H9 (cell line): ENCODE results near the gene KCTD2. TPM values are rescaled to one million over a fixed set of nuclear protein-coding genes. Genes with fewer than 3 reads are reported as not detected.

Experiments
- DNase-seq: peaks from one replicate; pipeline ENCODE4 v3.0.0-alpha.2; 2017
- H2AFZ ChIP-seq: one replicate; pipeline ENCODE4 v1.6.1; 2013; ENCODE audit warnings: mild to moderate bottlenecking, low read length, control low read depth, moderate library complexity
- H2AK5ac ChIP-seq: 2 replicates; pipeline ENCODE4 v1.6.1; 2013; ENCODE audit warnings: low read length, control low read depth, mixed read lengths; ENCODE audit not compliant: insufficient read length
- H2BK120ac ChIP-seq: one replicate; pipeline ENCODE4 v1.6.1; 2013; ENCODE audit warnings: low read depth, mild to moderate bottlenecking, low read length, control low read depth, inconsistent platforms; ENCODE audit not compliant: poor library complexity, severe bottlenecking
- H2BK12ac ChIP-seq: 2 replicates; pipeline ENCODE4 v1.6.1; 2013; ENCODE audit warnings: low read length, control low read depth, mixed read lengths, low read depth; ENCODE audit not compliant: insufficient read length
- H2BK15ac ChIP-seq: 2 replicates; pipeline ENCODE4 v1.6.1; 2013; ENCODE audit warnings: low read depth, low read length, control low read depth
- H2BK20ac ChIP-seq: one replicate; pipeline ENCODE4 v1.6.1; 2013; ENCODE audit warnings: low read depth, mild to moderate bottlenecking, low read length, control low read depth, inconsistent platforms; ENCODE audit not compliant: poor library complexity, severe bottlenecking
- H2BK5ac ChIP-seq: 2 replicates; pipeline ENCODE4 v1.6.1; 2013; ENCODE audit warnings: low read length, control low read depth, mixed read lengths; ENCODE audit not compliant: insufficient read length
- H3K14ac ChIP-seq: 2 replicates; pipeline ENCODE4 v1.6.1; 2013; ENCODE audit warnings: low read length, control low read depth; ENCODE audit not compliant: insufficient read depth
- H3K18ac ChIP-seq: 2 replicates; pipeline ENCODE4 v1.6.1; 2013; ENCODE audit warnings: low read depth, mild to moderate bottlenecking, mixed read lengths, low read length, control low read depth; ENCODE audit not compliant: insufficient read length
- H3K23ac ChIP-seq: 2 replicates; pipeline ENCODE4 v1.6.1; 2013; ENCODE audit warnings: low read length, control low read depth, mixed read lengths, low read depth; ENCODE audit not compliant: insufficient read length
- H3K23me2 ChIP-seq: 2 replicates; pipeline ENCODE4 v1.6.1; 2013; ENCODE audit warnings: low read depth, mild to moderate bottlenecking, mixed read lengths, low read length, control low read depth; ENCODE audit not compliant: insufficient read length, poor library complexity, severe bottlenecking
- H3K27ac ChIP-seq: 2 replicates; pipeline ENCODE4 v1.5.1; 2013; ENCODE audit warnings: low read length, control low read depth, mixed read lengths, low read depth; ENCODE audit not compliant: insufficient read length
- H3K27me3 ChIP-seq: 2 replicates; pipeline ENCODE4 v1.6.1; 2013; ENCODE audit warnings: low read length, control low read depth, inconsistent platforms; ENCODE audit not compliant: insufficient read depth
- H3K4ac ChIP-seq: 2 replicates; pipeline ENCODE4 v1.6.1; 2013; ENCODE audit warnings: low read depth, mild to moderate bottlenecking, control low read depth, inconsistent platforms, low read length, moderate library complexity
- H3K4me1 ChIP-seq: 2 replicates; pipeline ENCODE4 v1.6.1; 2013; ENCODE audit warnings: low read length, control low read depth, inconsistent platforms; ENCODE audit not compliant: insufficient read depth
- H3K4me2 ChIP-seq: 2 replicates; pipeline ENCODE4 v1.6.1; 2013; ENCODE audit warnings: low read length, control low read depth, mixed read lengths; ENCODE audit not compliant: insufficient read length, insufficient read depth
- H3K56ac ChIP-seq: 2 replicates; pipeline ENCODE4 v1.6.1; 2013; ENCODE audit warnings: low read depth, mild to moderate bottlenecking, mixed read lengths, low read length, control low read depth; ENCODE audit not compliant: insufficient read length
- H3K79me1 ChIP-seq: 2 replicates; pipeline ENCODE4 v1.6.1; 2013; ENCODE audit warnings: low read depth, mild to moderate bottlenecking, moderate library complexity, low read length, control low read depth, inconsistent platforms; ENCODE audit not compliant: insufficient read depth, poor library complexity, severe bottlenecking
- H3K79me2 ChIP-seq: 2 replicates; pipeline ENCODE4 v1.6.1; 2013; ENCODE audit warnings: low read length, control low read depth, inconsistent platforms; ENCODE audit not compliant: insufficient read depth
- H3K9ac ChIP-seq: 2 replicates; pipeline ENCODE4 v1.6.1; 2013; ENCODE audit warnings: low read length, control low read depth, mixed read lengths; ENCODE audit not compliant: insufficient read length; ENCODE audit errors: extremely low read depth
- H3K9me3 ChIP-seq: one replicate; pipeline ENCODE4 v1.6.1; 2013; ENCODE audit warnings: low read depth, low read length, inconsistent platforms; ENCODE audit not compliant: control insufficient read depth
- H3T11ph ChIP-seq: one replicate; pipeline ENCODE4 v1.6.1; 2013; ENCODE audit warnings: mild to moderate bottlenecking, low read length, control low read depth, inconsistent platforms
- H4K20me1 ChIP-seq: one replicate; pipeline ENCODE4 v1.6.1; 2013; ENCODE audit not compliant: control insufficient read depth, insufficient read length, insufficient read depth
- H4K5ac ChIP-seq: 2 replicates; pipeline ENCODE4 v1.6.1; 2013; ENCODE audit warnings: low read depth, mild to moderate bottlenecking, mixed read lengths, low read length, control low read depth; ENCODE audit not compliant: insufficient read length
- H4K8ac ChIP-seq: replicated peaks from 2 replicates; pipeline ENCODE4 v1.6.1; 2013; ENCODE audit warnings: low read length, control low read depth, mixed read lengths, low read depth; ENCODE audit not compliant: insufficient read length
- H4K91ac ChIP-seq: 2 replicates; pipeline ENCODE4 v1.6.1; 2013; ENCODE audit warnings: low read depth, mild to moderate bottlenecking, moderate library complexity, mixed read lengths, low read length, control low read depth; ENCODE audit not compliant: insufficient read length
- H3K27ac Mint-ChIP-seq, 3 experiments: 2 replicates in 2 of 3; 3 replicates in 1 of 3; pipeline ENCODE4 v1.8.0; 2020 to 2021; ENCODE audit warnings: mixed read lengths in 3 of 3, mild to moderate bottlenecking in 1 of 3, moderate library complexity in 1 of 3
- H3K27me3 Mint-ChIP-seq: 2 replicates; pipeline ENCODE4 v1.8.0; 2021; ENCODE audit warnings: low read depth, mild to moderate bottlenecking, moderate library complexity, mixed read lengths
- H3K36me3 Mint-ChIP-seq, 3 experiments: 2 replicates in 2 of 3; 3 replicates in 1 of 3; pipeline ENCODE4 v1.8.0; 2020 to 2021; ENCODE audit warnings: low read depth in 3 of 3, mixed read lengths in 3 of 3; ENCODE audit not compliant: insufficient read depth in 1 of 3
- H3K4me1 Mint-ChIP-seq, 2 experiments: 2 replicates each; pipeline ENCODE4 v1.8.0; 2020; ENCODE audit warnings: mixed read lengths in 2 of 2
- H3K4me3 Mint-ChIP-seq, 2 experiments: 2 replicates in 1 of 2; 3 replicates in 1 of 2; pipeline ENCODE4 v1.8.0; 2020 to 2021; ENCODE audit warnings: mild to moderate bottlenecking in 2 of 2, mixed read lengths in 2 of 2, moderate library complexity in 1 of 2
- H3K9me3 Mint-ChIP-seq, 2 experiments: 2 replicates in 1 of 2; 3 replicates in 1 of 2; pipeline ENCODE4 v1.8.0; 2020; ENCODE audit warnings: mild to moderate bottlenecking in 2 of 2, mixed read lengths in 2 of 2, moderate library complexity in 1 of 2
- WGBS: extraction: QIAGEN DNeasy Blood & Tissue Kit; methylation state at CpG from one replicate; pipeline ENCODE4 v1.1.7; 2013; ENCODE audit warnings: missing lambda C conversion rate, low lambda C conversion rate, mixed read lengths; ENCODE audit not compliant: insufficient read length; ENCODE audit errors: extremely low coverage; 5-methylcytosine and 5-hydroxymethylcytosine counted together
- total RNA-seq: library from RNA; stranded (reverse); gene quantifications from 2 replicates; pipeline ENCODE4 v1.2.1, GENCODE V29; 2021
- TF ChIP-seq, protein P1 (sequence below): fragments of 200-600 bp; sonication (generic); conservative IDR thresholded peaks from 3 replicates; pipeline ENCODE4 v1.8.0; 2021; ENCODE audit warnings: antibody characterized with exemption, mild to moderate bottlenecking

KCTD2 gene
- total RNA-seq, 1 experiment from 2014 or later = 40.1 TPM

DNA sequence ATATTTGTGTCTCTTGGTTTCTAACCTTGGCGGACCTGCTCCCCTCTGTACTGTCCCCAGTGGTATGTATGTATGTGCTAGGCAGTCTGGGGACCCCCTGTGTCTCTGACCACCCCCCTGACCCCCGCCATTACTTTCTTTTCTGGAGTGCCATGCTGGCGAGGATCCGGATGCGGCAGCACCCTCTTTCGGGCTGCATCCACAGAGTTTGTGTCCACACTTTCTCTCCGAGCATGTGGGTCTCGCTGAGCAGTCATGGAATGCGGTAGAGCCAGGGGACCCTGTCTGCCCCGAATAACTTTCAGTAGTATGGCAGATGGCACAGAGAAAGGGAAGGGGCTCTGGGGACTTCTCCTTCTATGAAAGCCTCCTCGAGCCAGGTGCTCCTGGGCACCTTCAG, 17.0 kb downstream of the KCTD2 start:
- H3K27me3 ChIP-seq = no peaks in the 10 kb centered on the region

More for the DNA sequence above, 17.0 kb downstream of the KCTD2 start:
- Mint-ChIP-seq H3K9me3 (no peaks in the 10 kb centered on the region), H3K4me1 (peaks cover 0 to 7% of the 10 kb centered on the region in 2 experiments; a peak in 2 of 4 replicates), H3K36me3 (peaks cover 34 to 62% (median 59%) of the 10 kb centered on the region in 3 experiments), H3K27me3 (no peaks in the 10 kb centered on the region; the same call in none of the 2 replicates), H3K27ac (no peak overlapping the region; a peak in 1 of 7 replicates), H3K4me3 (no peak overlapping the region; a peak in 1 of 5 replicates)
- Histone ChIP-seq H3K79me2 (no peaks in the 10 kb centered on the region; the same call in 1 of the 2 replicates), H4K91ac (no peak overlapping the region), H2BK12ac (no peak overlapping the region), H3K27ac (no peak overlapping the region), H3K18ac (no peak overlapping the region), H2AK5ac (no peak overlapping the region), H3K4me1 (no peaks in the 10 kb centered on the region), H2BK20ac (no peak overlapping the region), H3K79me1 (no peaks in the 10 kb centered on the region), H4K5ac (no peak overlapping the region), H3K23me2 (no peaks in the 10 kb centered on the region), H3K4ac (no peak overlapping the region), H4K20me1 (peaks cover 3% of the 10 kb centered on the region), H3K4me2 (no peak overlapping the region), H3T11ph (no peak overlapping the region), H3K14ac (no peak overlapping the region), H3K23ac (no peak overlapping the region), H3K9me3 (no peaks in the 10 kb centered on the region), H3K9ac (no peak overlapping the region), H2BK120ac (no peak overlapping the region), H3K56ac (no peak overlapping the region), H2AFZ (no peak overlapping the region), H2BK5ac (no peak overlapping the region), H4K8ac (no peak overlapping the region), H2BK15ac (no peak overlapping the region)
- no CpG with 5 or more reads among the region's 11 CpGs for whole genome bisulfite sequencing
- no peak for DNase-seq
- TF ChIP-seq, protein P1, sequence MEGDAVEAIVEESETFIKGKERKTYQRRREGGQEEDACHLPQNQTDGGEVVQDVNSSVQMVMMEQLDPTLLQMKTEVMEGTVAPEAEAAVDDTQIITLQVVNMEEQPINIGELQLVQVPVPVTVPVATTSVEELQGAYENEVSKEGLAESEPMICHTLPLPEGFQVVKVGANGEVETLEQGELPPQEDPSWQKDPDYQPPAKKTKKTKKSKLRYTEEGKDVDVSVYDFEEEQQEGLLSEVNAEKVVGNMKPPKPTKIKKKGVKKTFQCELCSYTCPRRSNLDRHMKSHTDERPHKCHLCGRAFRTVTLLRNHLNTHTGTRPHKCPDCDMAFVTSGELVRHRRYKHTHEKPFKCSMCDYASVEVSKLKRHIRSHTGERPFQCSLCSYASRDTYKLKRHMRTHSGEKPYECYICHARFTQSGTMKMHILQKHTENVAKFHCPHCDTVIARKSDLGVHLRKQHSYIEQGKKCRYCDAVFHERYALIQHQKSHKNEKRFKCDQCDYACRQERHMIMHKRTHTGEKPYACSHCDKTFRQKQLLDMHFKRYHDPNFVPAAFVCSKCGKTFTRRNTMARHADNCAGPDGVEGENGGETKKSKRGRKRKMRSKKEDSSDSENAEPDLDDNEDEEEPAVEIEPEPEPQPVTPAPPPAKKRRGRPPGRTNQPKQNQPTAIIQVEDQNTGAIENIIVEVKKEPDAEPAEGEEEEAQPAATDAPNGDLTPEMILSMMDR = no peak
